ENCODE results near the gene CER1. TPM values are rescaled to one million over a fixed set of nuclear protein-coding genes. Genes with fewer than 3 reads are reported as not detected.

The CER1 gene
- total and polyA plus RNA-seq, 10 of the 15 experiments (the other 5 are each of a cell fraction or from before 2014, with no cell fraction given), result not detected

GRCh38 chr9:14770592-14770991 is 48.1 kb upstream of the CER1 start:
- SMC1A ChIA-PET (ENCODE audit: uncharacterized antibody, unreplicated experiment), result interaction anchor here (1.8 to 3.8 kb wide), 3 partner anchors 109 to 304 kb away, joined by 6 to 52 read pairs (median 25); no protein-coding TSS in a partner anchor
- in situ Hi-C loops (cut with MboI), result no loop called here
- BruUV-seq (replicated peaks), result no TSS peak

DNA sequence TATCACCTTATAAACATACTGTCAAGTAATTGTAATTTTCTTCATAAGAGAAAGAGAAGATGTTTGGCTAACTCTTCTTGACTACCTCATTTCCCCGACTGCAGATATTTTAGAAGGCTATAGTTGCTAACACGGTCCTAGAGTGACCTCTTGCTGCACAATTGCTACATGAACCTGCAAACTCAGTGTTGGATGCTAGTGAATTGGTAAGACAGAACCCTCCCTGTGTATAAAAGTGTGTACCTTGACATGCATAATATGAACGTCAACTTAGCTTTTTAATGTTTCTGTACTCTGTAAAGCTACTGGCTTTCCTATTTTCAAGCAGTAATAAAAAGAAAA is 46.7 kb upstream of the CER1 start:
- intact Hi-C loops (cut with micrococcal nuclease; ENCODE audit: unreplicated experiment), result loop anchor here (1.0 to 2.0 kb wide), 2 partner anchors 327 to 416 kb away; no protein-coding TSS in a partner anchor
- FAIRE-seq (no peak), ATAC-seq (peak; percentile 65), DNase-seq (ENCODE audit: low read depth, low spot score) (no peak)
- Histone ChIP-seq H3K79me2 (ENCODE audit: control insufficient read depth, insufficient read depth, low read length) (no peaks in the 10 kb centered on the region), H4K20me1 (ENCODE audit: control insufficient read depth, insufficient read depth) (no peaks in the 10 kb centered on the region), H3K4me1 (ENCODE audit: control insufficient read depth, insufficient read depth, low read length) (no peaks in the 10 kb centered on the region), H3K27me3 (replicated peaks in 1 of 2; ENCODE audit: control insufficient read depth in 2 of 2, insufficient read depth in 2 of 2, low read length in 1 of 2) (no peaks in the 10 kb centered on the region), H3K36me3 (ENCODE audit: control insufficient read depth in 2 of 2, insufficient read depth in 2 of 2, low read length in 1 of 2) (no peaks in the 10 kb centered on the region), H3K4me2 (ENCODE audit: control insufficient read depth, insufficient read depth) (no peak overlapping the region), H3K27ac (ENCODE audit: control insufficient read depth, insufficient read depth) (no peak overlapping the region), H2AFZ (ENCODE audit: control insufficient read depth, low read depth, low read length) (no peak overlapping the region), H3K9ac (ENCODE audit: control insufficient read depth, insufficient read depth, low read length) (no peak overlapping the region), H3K9me3 (replicated peaks; ENCODE audit: control insufficient read depth, insufficient read depth, low read length) (no peaks in the 10 kb centered on the region), H3K4me3 (no peak overlapping the region)
- ChIA-PET CTCF (interaction anchor here (0.7 to 10.2 kb wide), 40 partner anchors 10 to 1735 kb away, joined by 3 to 135 read pairs (median 5); partner anchors contain the start of gene ZDHHC21), RAD21 (ENCODE audit: unreplicated experiment) (interaction anchor here (1.0 to 5.0 kb wide), 10 partner anchors 18 to 407 kb away, joined by 3 to 35 read pairs (median 4); no protein-coding TSS in a partner anchor), SMC1A (ENCODE audit: uncharacterized antibody, unreplicated experiment) (interaction anchor here (0.8 to 3.8 kb wide), 19 partner anchors 12 to 1341 kb away, joined by 3 to 52 read pairs (median 3); no protein-coding TSS in a partner anchor), POLR2A (no interaction called here)
- BruUV-seq (replicated peaks), result no TSS peak
- 20% methylated on average over 3 of the region's 3 CpGs for WGBS (ENCODE audit: insufficient coverage, insufficient replicate concordance, low lambda C conversion rate, missing lambda C conversion rate)
- TF ChIP-seq, protein P1, sequence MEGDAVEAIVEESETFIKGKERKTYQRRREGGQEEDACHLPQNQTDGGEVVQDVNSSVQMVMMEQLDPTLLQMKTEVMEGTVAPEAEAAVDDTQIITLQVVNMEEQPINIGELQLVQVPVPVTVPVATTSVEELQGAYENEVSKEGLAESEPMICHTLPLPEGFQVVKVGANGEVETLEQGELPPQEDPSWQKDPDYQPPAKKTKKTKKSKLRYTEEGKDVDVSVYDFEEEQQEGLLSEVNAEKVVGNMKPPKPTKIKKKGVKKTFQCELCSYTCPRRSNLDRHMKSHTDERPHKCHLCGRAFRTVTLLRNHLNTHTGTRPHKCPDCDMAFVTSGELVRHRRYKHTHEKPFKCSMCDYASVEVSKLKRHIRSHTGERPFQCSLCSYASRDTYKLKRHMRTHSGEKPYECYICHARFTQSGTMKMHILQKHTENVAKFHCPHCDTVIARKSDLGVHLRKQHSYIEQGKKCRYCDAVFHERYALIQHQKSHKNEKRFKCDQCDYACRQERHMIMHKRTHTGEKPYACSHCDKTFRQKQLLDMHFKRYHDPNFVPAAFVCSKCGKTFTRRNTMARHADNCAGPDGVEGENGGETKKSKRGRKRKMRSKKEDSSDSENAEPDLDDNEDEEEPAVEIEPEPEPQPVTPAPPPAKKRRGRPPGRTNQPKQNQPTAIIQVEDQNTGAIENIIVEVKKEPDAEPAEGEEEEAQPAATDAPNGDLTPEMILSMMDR (IDR thresholded peaks at IDR 0.05 in 2 of 3, conservative IDR thresholded peaks at IDR 0.05 in 1 of 3; ENCODE audit: control insufficient read depth in 2 of 3, extremely low read depth in 1 of 3, insufficient read depth in 1 of 3, low read depth in 3 of 3, low read length in 3 of 3), result peak; percentile 28 to 47 (median 46); a peak in 3 of 6 replicates
- TF ChIP-seq ATF7 (IDR thresholded peaks at IDR 0.05; ENCODE audit: low read depth) (no peak), SIX5 (IDR thresholded peaks at IDR 0.05; ENCODE audit: low read depth, low read length, severe bottlenecking) (no peak), SMAD1 (IDR thresholded peaks at IDR 0.05; ENCODE audit: low read depth, partially characterized antibody) (no peak), NFXL1 (IDR thresholded peaks at IDR 0.05; ENCODE audit: borderline replicate concordance) (no peak), RAD21 (IDR thresholded peaks at IDR 0.05; ENCODE audit: insufficient read depth, low read depth, low read length) (peak; percentile 59), SMC3 (IDR thresholded peaks at IDR 0.05; ENCODE audit: borderline replicate concordance, low read length) (peak; percentile 21; the same call in 1 of the 2 replicates)
- in situ Hi-C loops (cut with MboI), result no loop called here

More at GRCh38 chr9:14770592-14770991, 48.1 kb upstream of the CER1 start:
- WGBS (ENCODE audit: insufficient coverage, insufficient replicate concordance, low lambda C conversion rate, missing lambda C conversion rate), result 13% methylated on average over 7 of the region's 7 CpGs
- H3K79me2 ChIP-seq (ENCODE audit: control insufficient read depth, insufficient read depth, low read length), result no peaks in the 10 kb centered on the region
- ATAC-seq (no peak), DNase-seq (ENCODE audit: low read depth, low spot score) (no peak), FAIRE-seq (no peak)
- POLR2A ChIA-PET, result no interaction called here
- H2AFZ ChIP-seq (ENCODE audit: control insufficient read depth, low read depth, low read length), result no peak overlapping the region
- no peaks in the 10 kb centered on the region for H3K9me3 ChIP-seq (replicated peaks; ENCODE audit: control insufficient read depth, insufficient read depth, low read length)
- no peaks in the 10 kb centered on the region for H4K20me1 ChIP-seq (ENCODE audit: control insufficient read depth, insufficient read depth)
- no peak overlapping the region for H3K4me3 ChIP-seq
- no peak overlapping the region for H3K9ac ChIP-seq (ENCODE audit: control insufficient read depth, insufficient read depth, low read length)
- no peak overlapping the region for H3K27ac ChIP-seq (ENCODE audit: control insufficient read depth, insufficient read depth)
- H3K27me3 ChIP-seq (replicated peaks in 1 of 2; ENCODE audit: control insufficient read depth in 2 of 2, insufficient read depth in 2 of 2, low read length in 1 of 2), result no peaks in the 10 kb centered on the region
- RAD21 ChIA-PET (ENCODE audit: unreplicated experiment), result interaction anchor here (1.0 to 1.3 kb wide), 3 partner anchors 109 to 417 kb away, joined by 3 to 4 read pairs (median 3); no protein-coding TSS in a partner anchor
- TF ChIP-seq IRF5 (IDR thresholded peaks at IDR 0.05; ENCODE audit: borderline replicate concordance), result no peak
- no peaks in the 10 kb centered on the region for H3K36me3 ChIP-seq (ENCODE audit: control insufficient read depth in 2 of 2, insufficient read depth in 2 of 2, low read length in 1 of 2)
- no peak overlapping the region for H3K4me2 ChIP-seq (ENCODE audit: control insufficient read depth, insufficient read depth)
- CTCF ChIA-PET, result interaction anchor here (1.7 to 10.2 kb wide), 5 partner anchors 109 to 328 kb away, joined by 7 to 135 read pairs (median 10); no protein-coding TSS in a partner anchor
- intact Hi-C loops (cut with micrococcal nuclease; ENCODE audit: unreplicated experiment), result loop anchor here (5.0 kb wide), 1 partner anchor 1343 kb away; no protein-coding TSS in a partner anchor
- H3K4me1 ChIP-seq (ENCODE audit: control insufficient read depth, insufficient read depth, low read length), result no peaks in the 10 kb centered on the region

Data from GM12878 (cell line).